ENCODE results near the gene ARHGAP22.

The ARHGAP22 gene

GRCh38 chr10:48523820-48524758, 80.8 kb downstream of the ARHGAP22 start:
- Histone ChIP-seq H3K18ac (ENCODE audit: low read depth in 1 of 2, low read length in 2 of 2) (no peak overlapping the region), H3K9me3 (ENCODE audit: control insufficient read depth, low read length) (no peaks in the 10 kb centered on the region), H2BK15ac (ENCODE audit: low read depth, poor library complexity, severe bottlenecking) (no peak overlapping the region), H3K4me1 (ENCODE audit: control insufficient read depth, insufficient read depth, low read depth, low read length) (peaks cover 13% of the 10 kb centered on the region), H3K27ac (ENCODE audit: low read length, poor library complexity, severe bottlenecking) (no peak overlapping the region), H3K4me3 (ENCODE audit: insufficient read depth in 1 of 2, low read depth in 1 of 2, low read length in 2 of 2) (peak overlapping the region; percentile 54 to 66), H3K23ac (ENCODE audit: low read length in 2 of 2) (no peak overlapping the region), H2BK12ac (ENCODE audit: low read length in 2 of 2) (peak overlapping the region in 1 of 2 experiments; percentile 13), H3K4me2 (ENCODE audit: low read length, poor library complexity, severe bottlenecking) (peak overlapping the region; percentile 92), H3K9ac (ENCODE audit: low read length) (peak overlapping the region; percentile 36), H2AK5ac (ENCODE audit: low read length, severe bottlenecking) (no peak overlapping the region), H4K8ac (ENCODE audit: low read length) (peak overlapping the region; percentile 77), H3K36me3 (ENCODE audit: control insufficient read depth in 1 of 2, insufficient read depth in 2 of 2, low read depth in 1 of 2, low read length in 2 of 2) (peaks cover 3 to 33% of the 10 kb centered on the region in 2 experiments), H4K91ac (ENCODE audit: low read length) (no peak overlapping the region), H3K14ac (ENCODE audit: low read length in 2 of 2) (no peak overlapping the region), H3K79me1 (replicated peaks; ENCODE audit: low read length, poor library complexity, severe bottlenecking) (peaks cover 27% of the 10 kb centered on the region), H2AFZ (ENCODE audit: low read depth, low read length) (no peak overlapping the region), H3K4ac (ENCODE audit: low read depth in 1 of 2, low read length in 2 of 2) (no peak overlapping the region), H2BK5ac (ENCODE audit: low read depth, low read length, poor library complexity, severe bottlenecking) (no peak overlapping the region), H2BK120ac (ENCODE audit: low read depth, low read length) (no peak overlapping the region), H3K27me3 (ENCODE audit: control insufficient read depth in 1 of 2, insufficient read depth in 1 of 2, low read length in 2 of 2) (no peaks in the 10 kb centered on the region)
- WGBS = 5% methylated on average over 66 of the region's 93 CpGs
- DNase-seq = peak; percentile 11

- Histone ChIP-seq H3K14ac (ENCODE audit: low read length in 2 of 2) (no peak overlapping the region), H2BK120ac (ENCODE audit: low read depth, low read length) (no peak overlapping the region), H3K9ac (ENCODE audit: low read length) (peak overlapping the region; percentile 47), H2BK15ac (ENCODE audit: low read depth, poor library complexity, severe bottlenecking) (peak overlapping the region; percentile 12), H3K4me2 (ENCODE audit: low read length, poor library complexity, severe bottlenecking) (peak overlapping the region; percentile 92), H3K27ac (ENCODE audit: low read length, poor library complexity, severe bottlenecking) (no peak overlapping the region), H2BK5ac (ENCODE audit: low read depth, low read length, poor library complexity, severe bottlenecking) (no peak overlapping the region), H3K4ac (ENCODE audit: low read depth in 1 of 2, low read length in 2 of 2) (no peak overlapping the region), H3K36me3 (ENCODE audit: control insufficient read depth in 1 of 2, insufficient read depth in 2 of 2, low read depth in 1 of 2, low read length in 2 of 2) (peaks cover 6 to 32% of the 10 kb centered on the region in 2 experiments), H4K8ac (ENCODE audit: low read length) (peak overlapping the region; percentile 40), H3K9me3 (ENCODE audit: control insufficient read depth, low read length) (no peaks in the 10 kb centered on the region), H2BK12ac (ENCODE audit: low read length in 2 of 2) (no peak overlapping the region), H3K18ac (ENCODE audit: low read depth in 1 of 2, low read length in 2 of 2) (no peak overlapping the region), H3K4me1 (ENCODE audit: control insufficient read depth, insufficient read depth, low read depth, low read length) (peaks cover 13% of the 10 kb centered on the region), H2AK5ac (ENCODE audit: low read length, severe bottlenecking) (no peak overlapping the region), H3K23ac (ENCODE audit: low read length in 2 of 2) (peak overlapping the region in 1 of 2 experiments; percentile 56), H2AFZ (ENCODE audit: low read depth, low read length) (no peak overlapping the region), H3K79me1 (replicated peaks; ENCODE audit: low read length, poor library complexity, severe bottlenecking) (peaks cover 27% of the 10 kb centered on the region), H3K4me3 (ENCODE audit: insufficient read depth in 1 of 2, low read depth in 1 of 2, low read length in 2 of 2) (peak overlapping the region; percentile 54 to 66), H4K91ac (ENCODE audit: low read length) (no peak overlapping the region), H3K27me3 (ENCODE audit: control insufficient read depth in 1 of 2, insufficient read depth in 1 of 2, low read length in 2 of 2) (no peaks in the 10 kb centered on the region)
- 3% methylated on average over 43 of the region's 47 CpGs for WGBS
- DNase-seq = peak; percentile 75
Measured at GRCh38 chr10:48523212-48523819, 81.6 kb downstream of the ARHGAP22 start.

GRCh38 chr10:48522011-48522765, 82.7 kb downstream of the ARHGAP22 start:
- Histone ChIP-seq H4K91ac (ENCODE audit: low read length) (no peak overlapping the region), H3K4ac (ENCODE audit: low read depth in 1 of 2, low read length in 2 of 2) (no peak overlapping the region), H4K8ac (ENCODE audit: low read length) (no peak overlapping the region), H3K27me3 (ENCODE audit: control insufficient read depth in 1 of 2, insufficient read depth in 1 of 2, low read length in 2 of 2) (no peaks in the 10 kb centered on the region), H2BK15ac (ENCODE audit: low read depth, poor library complexity, severe bottlenecking) (no peak overlapping the region), H2AFZ (ENCODE audit: low read depth, low read length) (no peak overlapping the region), H3K9me3 (ENCODE audit: control insufficient read depth, low read length) (no peaks in the 10 kb centered on the region), H2AK5ac (ENCODE audit: low read length, severe bottlenecking) (no peak overlapping the region), H3K36me3 (ENCODE audit: control insufficient read depth in 1 of 2, insufficient read depth in 2 of 2, low read depth in 1 of 2, low read length in 2 of 2) (peaks cover 6 to 39% of the 10 kb centered on the region in 2 experiments), H3K18ac (ENCODE audit: low read depth in 1 of 2, low read length in 2 of 2) (no peak overlapping the region), H3K9ac (ENCODE audit: low read length) (peak overlapping the region; percentile 47), H3K23ac (ENCODE audit: low read length in 2 of 2) (no peak overlapping the region), H3K4me2 (ENCODE audit: low read length, poor library complexity, severe bottlenecking) (no peak overlapping the region), H3K4me1 (ENCODE audit: control insufficient read depth, insufficient read depth, low read depth, low read length) (peaks cover 13% of the 10 kb centered on the region), H3K14ac (ENCODE audit: low read length in 2 of 2) (no peak overlapping the region), H3K79me1 (replicated peaks; ENCODE audit: low read length, poor library complexity, severe bottlenecking) (peaks cover 27% of the 10 kb centered on the region), H2BK12ac (ENCODE audit: low read length in 2 of 2) (no peak overlapping the region), H2BK5ac (ENCODE audit: low read depth, low read length, poor library complexity, severe bottlenecking) (no peak overlapping the region), H2BK120ac (ENCODE audit: low read depth, low read length) (no peak overlapping the region), H3K4me3 (ENCODE audit: insufficient read depth in 1 of 2, low read depth in 1 of 2, low read length in 2 of 2) (peak overlapping the region in 1 of 2 experiments; percentile 54), H3K27ac (ENCODE audit: low read length, poor library complexity, severe bottlenecking) (no peak overlapping the region)
- no peak for DNase-seq
- WGBS = 94% methylated on average over 7 of the region's 7 CpGs

Data from mesenchymal stem cell (in vitro differentiated cells and primary cell).